NCI-H2196 (cell line): Measurements from ENCODE around the gene PTP4A2.
"Not testable (repeated sequence)": the region's sequence is repeated elsewhere in the genome, so short reads cannot be mapped to it uniquely, and the experiment has no call there.

Source experiments
- DNase-seq: peaks from one replicate; lab custom pipeline; 2025; ENCODE audit not compliant: unreplicated experiment; lab: John Stamatoyannopoulos, UW

PTP4A2 gene

DNA sequence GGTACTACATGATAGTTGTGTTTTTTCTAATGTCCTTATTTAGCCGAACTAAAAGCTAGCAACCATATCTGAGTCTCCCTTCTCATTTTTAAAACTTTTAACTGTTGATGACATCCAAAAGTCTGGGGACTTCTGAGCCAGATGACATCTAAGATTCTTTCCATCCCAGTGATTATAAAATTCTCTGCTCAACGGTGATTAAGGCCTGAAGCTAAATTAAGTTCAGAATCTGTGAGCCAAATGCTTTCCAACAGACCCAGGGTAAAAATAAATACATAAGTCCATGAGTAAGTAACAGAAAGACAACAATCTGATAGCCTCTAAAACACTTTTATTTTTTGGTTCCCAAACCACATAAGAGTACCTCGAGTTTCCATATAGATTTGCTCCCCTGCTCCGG lies 13.1 kb upstream of the PTP4A2 start:
- no peak for DNase-seq

DNA sequence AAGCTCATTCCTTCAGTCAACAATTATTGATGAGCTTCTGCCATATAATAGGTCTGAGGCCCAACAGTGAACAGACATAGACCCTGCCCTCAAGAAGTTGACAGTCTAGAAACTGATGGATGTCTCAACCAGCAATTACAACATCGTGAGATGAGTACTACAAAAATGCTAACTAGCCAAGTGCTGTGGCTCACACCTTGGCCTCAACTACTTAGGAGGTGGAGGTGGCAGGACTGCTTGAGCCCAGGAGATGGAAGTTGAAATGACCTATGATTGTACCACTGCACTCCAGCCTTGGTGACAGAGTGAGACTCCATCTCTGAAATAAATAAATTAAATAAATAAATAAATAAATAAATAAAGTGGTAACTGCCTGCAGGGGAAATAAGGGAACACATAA lies 11.7 kb upstream of the PTP4A2 start:
- DNase-seq = no peak

DNA sequence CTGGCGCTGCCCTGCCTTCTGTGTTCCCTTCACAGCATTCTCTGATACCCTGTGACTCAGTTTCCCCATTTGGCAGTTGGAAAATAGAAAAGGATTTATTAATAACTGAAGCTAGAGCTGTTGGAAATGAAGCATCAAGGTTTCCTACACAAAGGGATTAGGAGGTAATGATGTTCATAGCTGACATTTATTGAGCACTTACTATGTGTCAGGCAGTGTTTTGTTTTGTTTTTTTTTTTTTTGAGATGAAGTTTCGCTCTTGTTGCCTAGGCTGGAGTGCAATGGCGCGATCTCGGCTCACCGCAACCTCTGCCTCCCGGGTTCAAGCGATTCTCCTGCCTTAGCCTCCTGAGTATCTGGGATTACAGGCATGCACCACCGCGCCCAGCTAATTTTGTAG lies 7.5 kb upstream of the PTP4A2 start:
- not testable (repeated sequence) for DNase-seq

DNA sequence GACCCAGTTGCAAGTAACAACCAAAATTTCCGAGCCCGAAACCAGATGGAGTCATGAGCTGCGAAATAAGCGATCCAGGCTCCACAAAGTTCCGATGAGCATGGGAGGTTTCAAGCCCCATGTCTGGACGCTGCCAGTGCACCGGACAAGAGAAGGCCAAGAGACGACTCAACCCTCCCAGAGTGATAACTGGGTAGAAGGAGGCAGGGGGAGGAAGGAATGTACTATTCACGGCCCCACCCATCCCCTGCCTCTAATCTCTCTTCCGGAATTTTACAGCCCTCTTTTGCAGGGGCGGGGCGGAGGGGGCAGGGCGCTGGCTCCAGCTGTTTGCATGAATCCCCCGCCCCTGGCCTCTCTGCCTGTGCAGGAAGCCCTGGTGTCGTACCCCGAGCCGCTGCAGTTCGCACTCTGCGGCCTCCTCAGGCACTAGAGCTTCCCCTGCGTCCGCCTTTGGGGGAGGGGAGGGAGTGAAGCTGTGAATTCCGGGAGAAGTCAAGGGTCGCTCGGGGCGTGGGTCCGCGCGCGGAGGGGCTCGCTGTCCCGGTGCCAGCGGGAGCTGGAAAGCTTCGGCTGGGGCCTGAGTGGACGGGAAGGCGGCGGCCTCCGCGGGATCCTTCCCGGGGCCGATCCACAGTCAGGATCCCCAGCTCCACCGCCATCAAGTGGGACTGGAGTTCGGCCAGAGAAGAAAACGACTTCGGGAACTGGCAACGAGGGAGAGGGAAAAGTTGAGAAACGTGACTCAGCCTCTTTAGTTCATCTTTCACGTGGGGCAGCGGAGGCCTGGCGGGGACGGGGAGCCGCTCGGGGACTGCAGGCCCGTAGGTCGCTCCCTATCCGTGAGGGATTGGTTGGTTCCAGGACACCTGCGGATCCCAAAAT lies 6.3 kb upstream of the PTP4A2 start:
- no peak for DNase-seq

DNA sequence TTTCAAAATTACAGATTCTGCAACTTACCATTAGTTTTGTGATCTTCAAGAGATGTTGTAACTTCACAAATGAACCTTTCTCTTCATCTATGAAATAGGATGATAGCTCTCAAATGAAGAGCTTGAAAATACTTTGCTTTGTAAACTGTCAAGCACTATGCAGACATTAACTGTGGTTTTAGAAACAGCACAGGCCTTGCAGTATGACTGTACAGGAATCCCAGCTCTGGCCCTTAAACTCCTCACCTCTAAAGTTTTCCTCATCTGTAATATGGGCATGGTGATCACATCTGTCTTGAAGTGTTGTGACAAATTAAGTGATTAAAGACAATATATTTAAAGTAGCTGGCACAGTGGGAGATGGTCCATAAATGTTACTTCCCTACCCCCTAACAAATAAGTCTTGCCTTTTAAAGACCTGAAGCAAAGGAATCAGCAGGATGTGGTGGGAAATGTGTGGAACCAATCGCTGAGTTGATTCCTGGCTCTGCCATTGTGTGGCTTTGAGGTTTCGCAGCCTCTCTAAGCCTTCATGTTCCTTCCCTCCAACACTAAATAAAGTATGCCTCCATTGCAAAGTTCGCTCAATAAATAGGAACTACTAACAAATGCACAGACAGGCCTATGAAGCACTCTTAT lies 5.5 kb upstream of the PTP4A2 start:
- DNase-seq = no peak

DNA sequence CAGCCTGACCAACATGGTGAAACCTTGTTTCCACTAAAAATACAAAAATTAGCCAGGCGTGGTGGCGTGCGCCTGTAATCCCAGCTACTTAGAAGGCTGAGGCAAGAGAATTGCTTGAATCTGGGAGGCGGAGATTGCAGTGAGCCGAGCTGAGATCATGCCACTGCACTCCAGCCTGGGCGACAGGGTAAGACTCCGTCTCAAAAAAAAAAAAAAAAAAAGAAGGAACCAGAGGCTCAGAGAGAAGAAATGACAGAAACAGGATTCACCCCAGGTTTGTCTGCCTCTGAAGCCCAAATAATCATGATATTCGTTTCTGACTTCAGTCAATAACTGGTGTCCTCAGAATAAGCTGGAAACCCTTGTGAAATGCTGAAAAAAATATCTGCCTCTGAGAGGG lies 3.9 kb upstream of the PTP4A2 start:
- DNase-seq = not testable (repeated sequence)

DNA sequence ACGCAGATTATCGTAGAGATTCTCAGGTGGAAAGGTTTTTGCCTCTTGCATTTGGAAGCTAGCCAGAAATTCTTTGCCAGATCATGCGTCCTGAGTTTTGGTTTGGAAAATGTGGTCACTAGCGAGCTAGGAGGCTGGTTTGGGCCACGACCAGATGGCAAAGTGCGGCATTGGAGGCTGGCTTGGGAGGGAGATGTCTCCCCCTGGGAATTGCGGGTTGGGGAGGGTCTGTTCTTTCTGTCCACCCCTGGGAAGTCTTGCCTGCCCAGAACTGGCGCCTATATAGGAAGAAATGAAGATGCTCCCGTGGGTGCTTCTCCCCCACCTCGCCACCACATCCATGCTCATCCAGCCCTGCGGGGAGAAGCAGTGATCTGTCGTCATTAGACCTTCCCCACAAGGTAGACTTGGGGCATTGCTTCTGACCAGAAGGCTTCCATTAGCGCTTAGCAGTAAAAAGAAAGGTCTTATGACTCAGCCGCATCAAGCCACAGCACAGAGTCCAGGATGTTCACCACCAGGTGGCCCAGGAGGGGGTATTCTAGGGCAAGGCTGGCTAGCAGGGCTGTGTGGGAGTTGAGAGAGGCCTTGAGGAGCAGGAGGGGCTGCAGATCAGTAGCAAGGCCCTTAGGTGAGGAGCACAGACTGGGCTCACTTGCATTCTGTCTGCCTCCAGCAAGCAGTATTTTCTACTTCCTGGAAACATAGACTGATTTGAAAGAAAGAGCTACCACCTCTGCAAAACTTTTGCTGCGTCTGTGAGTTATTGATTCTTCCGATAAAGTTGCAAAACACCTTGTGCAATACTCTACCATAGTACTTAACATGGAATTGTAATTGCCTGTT lies 1.5 kb upstream of the PTP4A2 start:
- peak; percentile 49 for DNase-seq

DNA sequence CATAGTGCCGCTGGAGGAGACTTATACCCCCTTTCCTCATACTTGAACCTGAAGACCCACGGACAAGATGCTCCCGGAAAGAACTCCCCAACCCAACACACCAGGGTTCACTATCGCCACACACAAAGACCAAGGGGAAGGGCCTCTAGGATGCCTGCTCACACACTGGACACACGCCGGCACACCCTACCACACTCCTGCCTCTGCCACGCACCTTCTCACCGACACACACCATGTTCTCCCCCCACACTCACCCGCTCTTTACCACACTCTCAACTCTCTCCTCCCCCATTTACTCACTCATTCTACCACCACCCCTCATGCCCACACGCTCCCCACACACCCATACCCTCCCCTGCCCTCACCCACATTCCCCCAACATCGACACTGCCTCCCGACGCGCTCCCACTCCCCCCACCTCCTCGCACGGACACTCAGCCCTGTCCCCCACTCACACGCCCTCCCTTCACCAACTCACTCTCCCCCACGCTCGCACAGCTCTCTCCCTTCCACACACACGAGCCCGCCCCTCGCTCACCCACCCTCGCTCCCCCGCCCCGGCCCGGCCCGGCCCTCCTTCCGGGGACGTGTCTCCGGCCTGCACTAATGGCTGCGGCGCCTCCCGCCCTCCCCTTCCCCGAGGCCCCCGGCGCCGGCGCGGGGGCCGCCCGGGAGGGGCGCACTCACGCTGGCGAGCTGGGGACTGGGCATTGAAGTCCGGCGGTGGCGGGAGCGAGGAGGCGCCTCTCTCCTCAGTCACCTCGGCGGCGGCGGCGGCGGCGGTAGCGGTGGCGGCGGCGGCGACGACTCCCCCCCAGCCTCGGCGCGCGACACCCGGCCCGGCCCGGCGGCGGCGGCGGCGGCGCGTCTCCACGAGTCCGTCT lies 626 bp downstream of the PTP4A2 start:
- peak; percentile 44 for DNase-seq

DNA sequence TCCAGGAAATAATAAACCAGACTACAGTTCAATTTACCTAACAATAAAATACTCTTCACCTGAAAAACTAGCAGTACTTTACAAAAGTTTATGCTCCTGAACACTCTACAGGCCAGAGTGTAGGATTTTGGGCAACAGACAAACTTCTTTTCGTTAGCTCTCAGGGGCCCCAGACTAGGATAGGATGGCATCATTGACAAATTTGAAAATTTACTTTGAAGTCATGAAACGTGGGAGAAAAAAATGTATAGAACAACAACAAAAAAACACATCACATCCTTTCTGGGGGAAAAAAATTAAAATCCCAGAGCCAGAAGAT lies 1.2 kb downstream of the PTP4A2 start:
- no peak for DNase-seq

DNA sequence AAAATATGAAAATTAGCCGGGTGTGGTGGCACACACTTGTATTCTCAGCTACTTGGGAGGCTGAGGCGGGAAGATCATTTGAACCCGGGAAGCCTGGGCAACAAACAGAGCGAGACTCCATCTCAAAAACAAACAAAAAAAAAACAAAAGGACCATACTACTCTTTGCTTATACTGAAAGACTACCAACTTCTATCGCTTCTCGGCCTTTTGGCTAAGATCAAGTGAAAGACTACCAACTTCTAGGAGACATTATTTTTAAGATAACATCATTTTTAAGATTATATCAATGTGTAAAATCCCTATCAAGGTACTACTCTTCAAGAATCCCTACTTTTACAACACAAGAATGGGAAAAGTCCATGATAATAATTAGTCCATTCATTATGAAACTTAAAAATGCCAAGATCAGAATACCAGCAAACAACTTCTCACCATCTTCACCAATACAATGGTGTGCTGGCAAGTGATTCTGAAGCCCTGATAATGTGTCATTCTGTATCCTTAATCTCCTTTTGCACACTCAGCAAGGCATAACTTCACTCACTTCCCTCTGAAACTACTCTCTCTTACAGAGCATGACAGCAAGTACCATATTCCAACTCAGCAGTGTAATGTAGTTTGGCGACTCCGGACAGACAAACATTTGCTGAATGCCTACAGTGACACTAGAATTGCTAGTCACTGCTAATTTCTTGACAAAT lies 1.7 kb downstream of the PTP4A2 start:
- DNase-seq = no peak

DNA sequence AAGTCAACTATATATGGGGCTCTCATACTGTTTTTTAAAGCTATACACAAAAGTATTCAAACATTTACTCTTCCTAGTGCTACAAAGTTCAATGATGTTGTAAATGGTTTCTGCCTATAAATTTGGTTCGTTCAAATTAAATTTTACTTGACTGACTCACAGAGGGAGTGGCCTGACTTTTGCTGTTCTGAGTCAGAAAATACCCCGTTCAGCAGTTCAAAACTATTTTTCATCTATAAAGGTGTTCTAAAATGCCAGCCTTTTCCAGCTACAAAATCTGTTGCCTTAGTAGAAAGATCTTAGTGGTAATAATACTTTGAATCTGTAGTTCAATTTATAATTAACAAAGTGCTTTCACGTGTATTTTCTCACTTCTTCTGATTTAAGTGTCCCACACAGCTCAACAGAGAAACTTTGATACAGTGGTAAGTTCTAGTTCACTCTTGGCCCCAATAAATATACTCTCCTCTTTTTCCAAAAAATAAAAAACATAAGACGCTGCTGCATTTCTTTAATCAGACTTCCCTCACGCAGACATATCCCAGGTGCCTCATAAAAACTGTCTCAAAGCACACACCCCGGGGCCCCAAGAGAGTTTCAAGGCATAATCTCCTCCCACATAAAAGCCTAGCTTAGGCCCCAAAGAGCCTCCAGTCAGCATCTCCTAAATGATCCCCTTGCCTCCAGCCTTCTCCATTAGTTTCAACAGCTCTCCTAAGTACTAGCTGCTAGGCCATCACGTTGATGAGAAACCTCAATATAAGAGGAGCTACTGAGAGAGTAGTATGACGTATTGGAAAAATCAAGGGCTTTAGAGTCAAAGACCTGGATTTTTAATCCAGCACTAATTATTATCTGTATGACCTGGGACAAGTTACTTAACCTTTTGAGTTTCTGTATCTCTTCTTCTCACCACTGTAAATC lies 3.2 kb downstream of the PTP4A2 start:
- DNase-seq = no peak

DNA sequence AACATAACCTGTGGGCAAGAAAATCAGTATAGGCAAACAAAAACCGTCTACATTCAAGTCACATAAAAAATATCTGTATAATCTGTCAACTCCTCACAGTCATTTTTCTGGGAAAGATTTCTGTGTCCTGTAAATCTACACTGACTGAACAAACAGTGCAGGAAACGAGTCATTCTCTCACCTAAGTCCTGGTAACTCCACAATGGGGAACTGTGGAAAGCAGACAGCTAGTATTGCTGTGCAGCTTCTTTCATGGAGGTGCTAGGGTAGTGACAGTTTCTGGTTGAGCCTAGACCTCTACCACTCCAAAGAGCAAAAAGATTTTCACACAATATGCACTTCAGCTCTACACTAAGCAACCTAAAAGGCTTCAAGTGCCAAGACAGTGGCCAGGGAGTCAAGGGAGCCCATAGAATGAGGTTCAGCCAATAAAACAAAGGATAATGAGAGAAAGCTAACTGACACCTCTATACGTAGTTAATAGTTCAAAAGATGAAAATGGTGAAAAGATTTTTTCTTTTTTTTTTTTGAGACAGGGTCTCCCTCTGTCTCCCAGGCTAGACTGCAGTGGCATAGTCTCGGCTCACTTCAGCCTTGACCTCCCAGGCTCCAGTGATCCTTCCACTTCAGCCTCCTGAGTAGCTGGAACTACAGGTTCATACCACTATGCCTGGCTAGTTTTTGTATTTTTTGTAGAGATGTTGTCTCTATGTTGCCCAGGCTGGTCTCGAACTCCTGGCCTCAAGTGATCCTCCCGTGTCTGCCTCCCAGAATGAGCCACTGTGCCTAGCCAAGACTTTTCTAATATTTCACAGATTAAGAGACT lies 5.5 kb downstream of the PTP4A2 start:
- peak; percentile 21 for DNase-seq

DNA sequence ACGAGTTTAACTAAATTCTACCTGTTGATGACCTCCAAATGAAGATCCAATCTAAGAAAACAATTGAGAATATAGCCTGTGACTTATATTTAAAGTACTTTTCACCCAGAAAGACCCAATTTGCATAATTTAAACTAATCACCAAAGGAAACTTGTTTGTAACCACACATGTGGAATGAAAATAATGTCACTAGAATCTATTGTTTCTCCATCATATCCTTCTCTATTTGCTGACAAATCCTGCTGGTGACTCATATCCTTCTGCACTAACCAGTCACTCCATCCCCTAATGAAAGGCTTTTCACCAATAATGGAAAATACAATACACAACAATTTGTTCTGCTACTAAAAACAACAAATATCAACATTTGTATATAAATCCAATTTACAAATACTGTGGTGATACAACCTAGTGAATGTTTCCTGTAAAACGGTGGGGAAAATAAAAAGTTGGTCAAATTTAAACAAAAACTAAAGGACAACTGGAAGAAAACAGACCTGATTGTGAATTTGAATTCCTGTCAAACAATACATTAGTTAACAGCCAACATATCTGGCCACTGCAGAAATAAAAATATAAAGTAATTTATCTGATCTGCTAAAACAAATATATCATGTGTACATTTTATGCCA lies 6.5 kb downstream of the PTP4A2 start:
- DNase-seq = no peak

DNA sequence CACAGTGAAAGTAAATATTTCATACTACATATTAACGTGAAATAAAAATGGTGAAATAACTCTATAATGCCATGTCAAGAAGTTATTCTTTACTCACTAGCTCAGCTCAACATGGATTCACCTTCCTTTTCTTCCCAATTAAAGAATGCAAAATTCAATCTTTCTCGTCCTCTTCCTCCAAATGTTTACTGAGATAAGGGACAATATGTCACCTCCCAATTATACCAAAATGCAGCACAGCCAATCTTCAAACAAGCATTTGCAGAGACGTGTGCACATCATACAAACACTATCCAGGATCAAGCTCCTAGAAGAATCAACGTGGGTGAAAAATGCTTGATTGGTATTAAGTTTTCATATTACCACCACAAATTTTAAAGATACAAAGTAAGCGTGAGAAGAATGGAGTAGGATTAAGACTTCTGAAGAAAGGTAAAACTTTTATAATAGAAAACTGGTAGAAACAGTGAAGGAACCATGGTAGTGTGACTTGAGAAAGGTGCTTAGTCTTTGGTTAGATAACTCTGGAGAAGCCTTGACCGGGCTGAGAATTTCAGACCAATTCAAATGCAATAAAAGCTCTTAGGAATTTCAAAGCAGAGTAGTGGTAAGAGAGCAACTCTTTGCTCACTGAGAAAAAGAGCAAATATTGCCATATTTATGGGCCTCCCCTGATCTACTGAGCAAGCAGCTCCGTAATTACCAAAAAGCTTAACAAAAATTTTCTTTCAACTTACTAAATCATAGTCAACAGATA lies 7.2 kb downstream of the PTP4A2 start:
- no peak for DNase-seq

DNA sequence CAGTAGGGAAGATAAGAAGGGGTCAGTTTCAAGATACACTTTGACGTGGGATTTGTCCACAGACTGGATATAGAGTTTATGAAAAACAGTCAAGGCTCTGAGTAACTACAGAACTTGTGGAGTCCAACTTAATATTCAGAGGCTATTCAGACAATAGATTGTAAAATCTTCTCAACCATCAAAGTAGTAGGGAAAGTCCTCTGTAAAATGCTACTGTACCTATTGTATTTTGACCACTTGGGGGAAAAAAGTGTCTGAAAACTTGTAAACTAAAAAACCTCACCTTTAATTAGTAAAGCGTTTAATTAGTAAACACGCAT lies 10.5 kb downstream of the PTP4A2 start:
- DNase-seq = no peak

DNA sequence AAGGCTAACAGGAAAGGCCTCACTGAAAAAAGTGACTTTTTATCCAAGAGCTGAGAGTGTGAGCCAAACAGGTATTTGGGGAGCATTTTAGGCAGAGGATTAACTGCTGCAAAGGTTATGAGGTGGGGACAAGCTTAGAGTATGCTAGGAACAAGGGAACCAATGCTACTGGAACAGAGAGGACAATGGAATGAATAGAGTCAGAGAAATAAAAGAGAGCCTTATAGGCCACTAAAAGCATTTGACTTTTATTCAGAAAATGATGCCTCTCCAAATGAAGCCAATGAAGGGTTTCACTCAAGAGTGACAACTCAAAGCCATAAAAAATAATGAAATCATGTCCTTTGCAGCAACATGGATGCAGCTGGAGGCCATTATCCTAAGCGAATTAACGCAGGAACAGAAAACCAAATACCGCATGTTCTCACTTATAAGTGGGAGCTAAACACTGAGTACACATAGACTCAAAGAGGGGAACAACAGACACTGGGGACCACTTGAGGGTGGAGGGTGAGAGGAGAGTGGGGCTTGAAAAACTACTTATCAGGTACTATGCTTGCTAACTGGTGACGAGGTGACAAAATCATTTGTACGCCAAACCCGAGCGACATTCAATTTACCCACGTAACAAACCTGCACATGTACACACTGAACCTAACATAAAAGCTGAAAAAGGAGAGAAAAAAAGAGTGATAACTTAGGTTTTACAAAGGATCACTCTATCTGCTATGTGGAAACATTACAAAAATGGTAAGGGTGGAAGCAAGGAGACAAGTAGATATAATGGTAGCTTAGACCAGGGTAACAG lies 11.1 kb downstream of the PTP4A2 start:
- DNase-seq = no peak
